ENCODE results near the gene NAXD.

- no peak for TF ChIP-seq POLR2AphosphoS5 (IDR thresholded peaks at IDR 0.05; ENCODE audit: borderline replicate concordance, low read depth, low read length)
- no peak for TF ChIP-seq FOXP2 (optimal IDR thresholded peaks at IDR 0.05; ENCODE audit: control extremely low read depth, extremely low read length, insufficient read depth)
Observed at GRCh38 chr13:110610955-110611595, 4.3 kb upstream of the NAXD start.

All from SK-N-MC (cell line).